ENCODE measurements around the gene BCL11A.

- no peak for TF ChIP-seq CTCF (IDR thresholded peaks at IDR 0.05)
- no peak for TF ChIP-seq SIN3A (IDR thresholded peaks at IDR 0.05; ENCODE audit: borderline replicate concordance, insufficient read depth, low read depth, low read length)
These were observed 55.2 kb downstream of the BCL11A start for GRCh38 chr2:60498127-60498815.
